ENCODE data around the gene TMEM131L. TPM values are rescaled to one million over a fixed set of nuclear protein-coding genes. Genes with fewer than 3 reads are reported as not detected.
"Not testable (repeated sequence)": the region's sequence is repeated elsewhere in the genome, so short reads cannot be mapped to it uniquely, and the experiment has no call there.

The TMEM131L gene
- total and polyA plus RNA-seq, 8 donors, result 2.4 to 40.0 (median 13.6) TPM

DNA sequence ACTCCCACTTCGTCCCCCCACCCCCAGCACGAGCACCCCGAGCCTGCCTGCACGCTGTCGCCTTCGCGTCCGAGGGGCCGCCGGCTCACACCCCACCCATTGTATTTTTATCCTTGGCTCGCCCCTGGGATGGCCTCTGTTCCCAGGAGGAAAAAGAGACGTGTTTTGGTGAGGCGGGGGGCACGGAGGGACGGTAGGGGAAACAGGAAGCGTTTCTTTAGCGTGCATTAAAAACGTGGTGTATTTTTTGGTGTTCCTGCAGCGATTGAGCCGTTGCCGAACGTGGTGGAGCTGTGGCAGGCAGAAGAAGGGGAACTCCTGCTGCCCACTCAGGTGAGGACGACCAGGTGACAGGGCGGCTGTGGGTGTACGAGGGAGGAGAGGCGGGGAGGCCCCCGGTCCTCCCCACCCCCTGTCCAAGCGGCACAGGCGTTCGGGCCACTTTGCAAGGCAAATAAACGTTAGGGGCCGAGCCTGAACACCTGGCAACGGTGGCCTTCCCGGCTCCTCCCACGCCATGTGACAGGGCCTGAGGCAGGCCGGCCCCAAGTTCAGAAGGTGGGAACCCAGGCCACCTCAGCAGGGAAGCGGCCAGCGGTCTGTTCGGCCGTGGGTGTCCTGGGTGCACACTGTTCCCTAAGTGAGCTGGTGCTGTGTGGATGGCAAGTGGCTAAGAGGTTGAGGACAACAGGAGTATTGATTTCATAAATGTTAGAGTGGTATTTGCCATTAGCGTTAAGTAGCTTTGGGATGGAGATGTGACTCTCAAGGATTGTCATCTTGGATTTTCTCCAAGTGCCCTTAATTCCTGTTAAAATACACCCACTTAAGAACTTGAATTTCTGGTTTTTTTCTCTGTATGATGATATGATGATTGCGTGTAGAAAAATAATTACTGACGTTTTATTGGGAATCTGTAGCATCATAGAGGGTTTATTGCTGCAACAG lies 1.1 kb downstream of the TMEM131L start:
- H3K27ac ChIP-seq, result peak overlapping the region; percentile 81 to 89 (median 88)
- DNase-seq, result peak; percentile 84 to 87
- intact Hi-C loops (cut with DNase I; ENCODE audit: low total_unique reads), result loop anchor here (10.0 kb wide), 1 partner anchor 108 kb away; no protein-coding TSS in a partner anchor
- TF ChIP-seq POLR2AphosphoS5 (IDR thresholded peaks at IDR 0.05) (peak in 2 of 3 donors; percentile 20 to 49), CTCF (IDR thresholded peaks at IDR 0.05) (no peak), POLR2A (IDR thresholded peaks at IDR 0.05) (no peak), EP300 (IDR thresholded peaks at IDR 0.05) (no peak)
- peaks cover 0 to 4% (median 0%) of the 10 kb centered on the region in 4 donors for H3K36me3 ChIP-seq
- peak overlapping the region; percentile 69 to 98 (median 82) for H3K4me3 ChIP-seq
- peaks cover 19 to 72% (median 63%) of the 10 kb centered on the region in 4 donors for H3K4me1 ChIP-seq
- WGBS, 5 donors, result 1 to 3% (median 1%) methylated on average over 16 to 43 of the region's 43 CpGs
- H3K9me3 ChIP-seq, result no peaks in the 10 kb centered on the region
- no peaks in the 10 kb centered on the region for H3K27me3 ChIP-seq

DNA sequence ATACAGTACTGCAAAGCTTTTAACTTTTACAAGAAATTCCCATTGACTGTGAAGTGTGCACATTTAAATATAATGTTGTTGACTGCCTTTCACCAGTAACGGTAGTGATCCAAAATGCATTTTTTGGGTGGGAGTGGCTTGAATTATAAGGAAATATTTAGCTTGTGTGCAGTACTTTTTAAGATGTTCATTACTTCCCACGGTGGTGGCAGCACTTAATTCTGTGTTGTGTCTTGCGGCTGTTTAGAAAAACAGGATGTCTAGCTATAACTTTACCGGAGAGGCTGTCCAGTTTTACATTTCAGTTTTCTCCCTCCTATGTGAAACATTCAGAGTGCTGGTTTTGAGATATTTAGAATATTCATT lies 1.7 kb downstream of the TMEM131L start:
- 10 to 34% (median 24%) methylated on average over 4 of the region's 4 CpGs for WGBS, 5 donors
- H3K36me3 ChIP-seq, result peaks cover 0 to 4% (median 0%) of the 10 kb centered on the region in 4 donors
- no peaks in the 10 kb centered on the region for H3K9me3 ChIP-seq
- intact Hi-C loops (cut with DNase I; ENCODE audit: low total_unique reads), result loop anchor here (10.0 kb wide), 1 partner anchor 107 kb away; no protein-coding TSS in a partner anchor
- TF ChIP-seq EP300 (IDR thresholded peaks at IDR 0.05), result no peak
- no peak for TF ChIP-seq CTCF (IDR thresholded peaks at IDR 0.05)
- no peak for TF ChIP-seq POLR2A (IDR thresholded peaks at IDR 0.05)
- no peak for TF ChIP-seq POLR2AphosphoS5 (IDR thresholded peaks at IDR 0.05)
- DNase-seq, result peak in 1 of 2 donors; percentile 53
- H3K4me1 ChIP-seq, result peaks cover 19 to 76% (median 65%) of the 10 kb centered on the region in 4 donors
- H3K27me3 ChIP-seq, result no peaks in the 10 kb centered on the region
- peak overlapping the region; percentile 69 to 98 (median 82) for H3K4me3 ChIP-seq
- peak overlapping the region in 4 of 5 donors; percentile 86 to 89 (median 88) for H3K27ac ChIP-seq

- Histone ChIP-seq H3K4me1 (peaks cover 19 to 76% (median 65%) of the 10 kb centered on the region in 4 donors), H3K4me3 (peak overlapping the region; percentile 69 to 98 (median 82)), H3K27me3 (no peaks in the 10 kb centered on the region), H3K9me3 (no peaks in the 10 kb centered on the region), H3K36me3 (peaks cover 0 to 4% (median 0%) of the 10 kb centered on the region in 4 donors), H3K27ac (peak overlapping the region in 3 of 5 donors; percentile 9 to 89 (median 89))
- 52 to 81% (median 70%) methylated on average over 1 of the region's 1 CpG for WGBS, 5 donors
- intact Hi-C loops (cut with DNase I; ENCODE audit: low total_unique reads), result loop anchor here (10.0 kb wide), 1 partner anchor 106 kb away; no protein-coding TSS in a partner anchor
- no peak for TF ChIP-seq POLR2A (IDR thresholded peaks at IDR 0.05)
- no peak for TF ChIP-seq EP300 (IDR thresholded peaks at IDR 0.05)
- TF ChIP-seq CTCF (IDR thresholded peaks at IDR 0.05), result no peak
- no peak for TF ChIP-seq POLR2AphosphoS5 (IDR thresholded peaks at IDR 0.05)
- DNase-seq, result peak in 1 of 2 donors; percentile 53
Observed at GRCh38 chr4:153468587-153468986, 2.4 kb downstream of the TMEM131L start.

DNA sequence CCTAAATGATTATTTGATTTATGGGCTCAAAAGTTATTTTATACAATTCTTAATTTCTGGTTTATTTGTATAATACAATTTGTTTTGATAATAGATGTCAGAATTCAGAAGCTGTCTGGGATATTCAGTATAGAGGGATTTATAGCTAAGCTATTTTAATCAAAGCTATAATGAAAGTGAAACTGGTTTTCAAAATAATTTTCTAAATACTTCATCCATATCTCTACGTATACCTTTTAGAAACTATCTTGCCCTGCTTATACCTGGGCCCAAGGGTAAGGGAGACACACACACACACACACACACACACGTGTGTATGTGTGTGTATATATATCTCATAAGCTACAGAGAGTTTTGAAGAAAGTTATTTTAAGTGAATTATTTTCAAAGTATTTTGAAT lies 2.9 kb downstream of the TMEM131L start:
- Histone ChIP-seq H3K27ac (peak overlapping the region in 3 of 5 donors; percentile 9 to 89 (median 89)), H3K9me3 (no peaks in the 10 kb centered on the region), H3K4me3 (peak overlapping the region; percentile 69 to 98 (median 82)), H3K36me3 (peaks cover 0 to 6% (median 3%) of the 10 kb centered on the region in 4 donors), H3K27me3 (no peaks in the 10 kb centered on the region), H3K4me1 (peaks cover 19 to 75% (median 64%) of the 10 kb centered on the region in 4 donors)
- TF ChIP-seq POLR2AphosphoS5 (IDR thresholded peaks at IDR 0.05), result no peak
- TF ChIP-seq CTCF (IDR thresholded peaks at IDR 0.05), result no peak
- TF ChIP-seq POLR2A (IDR thresholded peaks at IDR 0.05), result no peak
- whole genome bisulfite sequencing, 5 donors, result 20 to 55% (median 39%) methylated on average over 2 of the region's 2 CpGs
- intact Hi-C loops (cut with DNase I; ENCODE audit: low total_unique reads), result loop anchor here (10.0 kb wide), 1 partner anchor 106 kb away; no protein-coding TSS in a partner anchor
- no peak for DNase-seq

- H3K9me3 ChIP-seq; H3K27me3 ChIP-seq; intact Hi-C loops (cut with DNase I; ENCODE audit: low total_unique reads); DNase-seq; H3K4me3 ChIP-seq: not testable (repeated sequence)
- Histone ChIP-seq H3K27ac (peak overlapping the region; percentile 29 to 63 (median 39)), H3K4me1 (peaks cover 19 to 56% (median 48%) of the 10 kb centered on the region in 4 donors), H3K36me3 (peaks cover 5 to 25% (median 21%) of the 10 kb centered on the region in 4 donors)
- 73 to 87% (median 84%) methylated on average over 9 of the region's 9 CpGs for WGBS, 5 donors
Observed at GRCh38 chr4:153471071-153471697, 5.0 kb downstream of the TMEM131L start.
